Chondrocyte (in vitro differentiated cells): Measurements from ENCODE around the gene MTUS2. TPM values are rescaled to one million over a fixed set of nuclear protein-coding genes. Genes with fewer than 3 reads are reported as not detected.

Experiments
- DNase-seq: peaks from one replicate; pipeline ENCODE4 v3.0.0; 2021; ENCODE audit warnings: mixed read lengths, low spot score
- H3K27ac Mint-ChIP-seq: one replicate; pipeline ENCODE4 v1.8.0; 2021; ENCODE audit warnings: mild to moderate bottlenecking, moderate library complexity, mixed read lengths; ENCODE audit not compliant: unreplicated experiment
- H3K27me3 Mint-ChIP-seq: 2 replicates; pipeline ENCODE4 v1.8.0; 2021; ENCODE audit warnings: low read depth, mixed read lengths
- H3K36me3 Mint-ChIP-seq: 2 replicates; pipeline ENCODE4 v1.8.0; 2021; ENCODE audit warnings: low read depth, mixed read lengths
- H3K4me1 Mint-ChIP-seq: 2 replicates; pipeline ENCODE4 v1.8.0; 2021; ENCODE audit warnings: low read depth, mild to moderate bottlenecking, mixed read lengths
- H3K4me3 Mint-ChIP-seq: one replicate; pipeline ENCODE4 v1.8.0; 2021; ENCODE audit warnings: mild to moderate bottlenecking, moderate library complexity, mixed read lengths; ENCODE audit not compliant: unreplicated experiment
- H3K9me3 Mint-ChIP-seq: 2 replicates; pipeline ENCODE4 v1.8.0; 2021; ENCODE audit warnings: low read depth, mixed read lengths
- CTCF ChIP-seq: fragments of 200-600 bp; sonication (generic); IDR thresholded peaks from 2 replicates; pipeline ENCODE4 v1.5.0; 2021; ENCODE audit warnings: antibody characterized with exemption, mild to moderate bottlenecking, moderate library complexity
- total RNA-seq: library from RNA; stranded (reverse); gene quantifications from 3 replicates; pipeline ENCODE4 v1.2.1, GENCODE V29; 2021

The MTUS2 gene
- total RNA-seq, 1 donor from 2014 or later = 1.2 TPM

DNA sequence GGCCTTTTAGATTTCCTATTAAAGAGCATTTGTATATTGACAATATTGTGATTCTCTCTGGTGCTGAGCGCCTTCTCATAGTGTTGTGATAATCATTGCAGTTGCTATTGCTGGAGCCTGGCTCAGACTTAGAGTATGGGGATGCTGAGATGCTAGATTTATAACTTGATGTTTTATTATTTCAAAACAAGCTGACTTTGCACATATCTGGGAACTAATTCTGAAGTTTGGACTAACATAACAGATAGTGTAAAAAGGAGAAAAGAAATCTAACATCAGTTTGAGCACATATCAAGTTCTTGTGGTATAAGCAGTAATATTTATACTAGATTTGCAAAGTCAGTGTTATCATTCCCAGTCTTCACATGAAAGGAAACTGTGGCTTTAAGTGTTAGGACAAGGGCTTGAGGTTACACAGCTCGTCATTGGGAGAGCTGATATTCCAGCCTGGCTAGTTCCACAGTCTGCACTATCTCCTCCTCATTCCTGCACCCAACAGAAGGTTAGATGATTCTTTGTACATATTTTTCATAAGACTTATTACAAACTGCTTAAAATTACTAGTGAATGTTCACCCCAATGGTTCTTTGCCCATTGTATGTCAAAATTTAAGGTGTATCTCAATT lies 279.8 kb downstream of the MTUS2 start:
- no peaks in the 10 kb centered on the region for H3K36me3 Mint-ChIP-seq
- no peak for TF ChIP-seq CTCF

GRCh38 chr13:29100758-29101157 lies 280.6 kb downstream of the MTUS2 start:
- peaks cover 9% of the 10 kb centered on the region for H3K27me3 Mint-ChIP-seq
- H3K4me1 Mint-ChIP-seq = no peaks in the 10 kb centered on the region
- DNase-seq = no peak
- H3K4me3 Mint-ChIP-seq = no peak overlapping the region
- no peak for TF ChIP-seq CTCF
- peaks cover 5% of the 10 kb centered on the region for H3K9me3 Mint-ChIP-seq
- no peaks in the 10 kb centered on the region for H3K36me3 Mint-ChIP-seq
- H3K27ac Mint-ChIP-seq = no peak overlapping the region

More for the DNA sequence above, 279.8 kb downstream of the MTUS2 start:
- Mint-ChIP-seq H3K4me3 (no peak overlapping the region), H3K27ac (no peak overlapping the region), H3K27me3 (peaks cover 9% of the 10 kb centered on the region), H3K9me3 (peaks cover 5% of the 10 kb centered on the region), H3K4me1 (no peaks in the 10 kb centered on the region)
- no peak for DNase-seq

DNA sequence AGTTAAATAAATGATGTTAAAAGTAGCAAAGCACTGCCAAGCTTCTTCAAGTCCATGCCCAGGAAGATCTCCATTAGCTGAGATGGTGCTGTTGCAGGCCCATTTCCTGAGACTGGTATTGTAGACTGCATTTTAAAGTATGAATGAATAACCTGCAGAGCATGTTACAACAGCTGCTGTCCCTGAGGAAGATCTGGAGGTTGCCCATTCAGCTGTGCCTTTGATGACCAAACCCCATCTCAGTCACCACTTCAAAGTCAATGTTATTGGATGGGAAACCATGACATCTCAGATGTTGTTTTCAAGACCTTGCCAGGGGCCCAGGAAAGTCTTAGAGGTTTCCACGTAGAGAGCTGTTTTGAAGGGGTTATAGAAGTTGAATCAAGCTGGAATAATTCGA lies 281.3 kb downstream of the MTUS2 start:
- no peak for TF ChIP-seq CTCF

GRCh38 chr13:29101905-29102304 lies 281.8 kb downstream of the MTUS2 start:
- TF ChIP-seq CTCF = no peak
- Mint-ChIP-seq H3K27me3 (peaks cover 9% of the 10 kb centered on the region), H3K27ac (no peak overlapping the region), H3K9me3 (peaks cover 2% of the 10 kb centered on the region), H3K36me3 (no peaks in the 10 kb centered on the region), H3K4me1 (no peaks in the 10 kb centered on the region), H3K4me3 (no peak overlapping the region)
- DNase-seq = no peak

More for the DNA sequence above, 281.3 kb downstream of the MTUS2 start:
- Mint-ChIP-seq H3K9me3 (peaks cover 5% of the 10 kb centered on the region), H3K4me3 (no peak overlapping the region), H3K27ac (no peak overlapping the region), H3K4me1 (no peaks in the 10 kb centered on the region), H3K36me3 (no peaks in the 10 kb centered on the region), H3K27me3 (peaks cover 9% of the 10 kb centered on the region)
- no peak for DNase-seq

- no peaks in the 10 kb centered on the region for H3K36me3 Mint-ChIP-seq
- H3K4me3 Mint-ChIP-seq = no peak overlapping the region
- H3K27ac Mint-ChIP-seq = no peak overlapping the region
- no peak for TF ChIP-seq CTCF
- no peaks in the 10 kb centered on the region for H3K4me1 Mint-ChIP-seq
- DNase-seq = no peak
- peaks cover 11% of the 10 kb centered on the region for H3K27me3 Mint-ChIP-seq
- no peaks in the 10 kb centered on the region for H3K9me3 Mint-ChIP-seq
Measured at GRCh38 chr13:29103065-29103800, 283.1 kb downstream of the MTUS2 start.
